ENCODE results near the gene DOCK6. TPM values are rescaled to one million over a fixed set of nuclear protein-coding genes. Genes with fewer than 3 reads are reported as not detected.

DOCK6 gene
- total and polyA plus RNA-seq, 2 of the 13 experiments (the other 11 are each of a cell fraction or from before 2014, with no cell fraction given) = 5.4 to 38.1 TPM

DNA sequence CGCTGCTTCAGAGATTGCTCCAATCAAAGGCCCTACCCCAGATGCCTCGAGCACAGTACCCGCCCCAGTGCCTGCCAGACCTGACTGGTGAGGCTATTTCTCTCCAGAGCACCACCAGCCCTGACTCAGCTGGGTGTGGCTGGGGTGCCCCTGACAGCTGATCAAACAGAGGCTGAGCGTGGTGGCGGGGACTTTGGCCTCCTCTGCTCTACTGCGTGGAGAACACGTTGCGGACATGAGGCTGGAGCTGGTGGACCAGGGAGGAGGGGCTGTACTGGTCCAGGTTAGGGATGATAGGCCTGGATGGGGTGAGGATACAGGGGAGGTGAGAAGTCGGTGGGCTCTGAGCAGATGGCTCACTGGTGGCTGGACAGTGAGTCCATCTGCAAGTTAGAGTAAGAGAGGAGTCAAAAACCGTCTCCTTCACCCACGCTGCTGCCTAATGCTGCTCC lies 3.5 kb upstream of the DOCK6 start (continued):
- 0 out of 2 replicates have a peak, but pooled peaks have one; percentile 38 for TF ChIP-seq ZBTB37 (CRISPR knock-in tag; IDR thresholded peaks at IDR 0.05)
- no peak for TF ChIP-seq ZNF251 (CRISPR knock-in tag; IDR thresholded peaks at IDR 0.05)
- TF ChIP-seq, protein P1, sequence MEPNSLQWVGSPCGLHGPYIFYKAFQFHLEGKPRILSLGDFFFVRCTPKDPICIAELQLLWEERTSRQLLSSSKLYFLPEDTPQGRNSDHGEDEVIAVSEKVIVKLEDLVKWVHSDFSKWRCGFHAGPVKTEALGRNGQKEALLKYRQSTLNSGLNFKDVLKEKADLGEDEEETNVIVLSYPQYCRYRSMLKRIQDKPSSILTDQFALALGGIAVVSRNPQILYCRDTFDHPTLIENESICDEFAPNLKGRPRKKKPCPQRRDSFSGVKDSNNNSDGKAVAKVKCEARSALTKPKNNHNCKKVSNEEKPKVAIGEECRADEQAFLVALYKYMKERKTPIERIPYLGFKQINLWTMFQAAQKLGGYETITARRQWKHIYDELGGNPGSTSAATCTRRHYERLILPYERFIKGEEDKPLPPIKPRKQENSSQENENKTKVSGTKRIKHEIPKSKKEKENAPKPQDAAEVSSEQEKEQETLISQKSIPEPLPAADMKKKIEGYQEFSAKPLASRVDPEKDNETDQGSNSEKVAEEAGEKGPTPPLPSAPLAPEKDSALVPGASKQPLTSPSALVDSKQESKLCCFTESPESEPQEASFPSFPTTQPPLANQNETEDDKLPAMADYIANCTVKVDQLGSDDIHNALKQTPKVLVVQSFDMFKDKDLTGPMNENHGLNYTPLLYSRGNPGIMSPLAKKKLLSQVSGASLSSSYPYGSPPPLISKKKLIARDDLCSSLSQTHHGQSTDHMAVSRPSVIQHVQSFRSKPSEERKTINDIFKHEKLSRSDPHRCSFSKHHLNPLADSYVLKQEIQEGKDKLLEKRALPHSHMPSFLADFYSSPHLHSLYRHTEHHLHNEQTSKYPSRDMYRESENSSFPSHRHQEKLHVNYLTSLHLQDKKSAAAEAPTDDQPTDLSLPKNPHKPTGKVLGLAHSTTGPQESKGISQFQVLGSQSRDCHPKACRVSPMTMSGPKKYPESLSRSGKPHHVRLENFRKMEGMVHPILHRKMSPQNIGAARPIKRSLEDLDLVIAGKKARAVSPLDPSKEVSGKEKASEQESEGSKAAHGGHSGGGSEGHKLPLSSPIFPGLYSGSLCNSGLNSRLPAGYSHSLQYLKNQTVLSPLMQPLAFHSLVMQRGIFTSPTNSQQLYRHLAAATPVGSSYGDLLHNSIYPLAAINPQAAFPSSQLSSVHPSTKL (CRISPR knock-in tag; IDR thresholded peaks at IDR 0.05) = peak; percentile 96
- peak; percentile 99 for TF ChIP-seq KDM6A (CRISPR knock-in tag; IDR thresholded peaks at IDR 0.05; ENCODE audit: low read depth)
- TF ChIP-seq POLR2AphosphoS2 (IDR thresholded peaks at IDR 0.05; ENCODE audit: low read depth, low read length) = no peak
- TF ChIP-seq ZNF331 (CRISPR knock-in tag; IDR thresholded peaks at IDR 0.05) = peak; percentile 94
- TF ChIP-seq ZNF816 (CRISPR knock-in tag; IDR thresholded peaks at IDR 0.05; ENCODE audit: borderline replicate concordance) = no peak
- no peak for TF ChIP-seq ZNF549 (CRISPR knock-in tag; IDR thresholded peaks at IDR 0.05)
- no peak for TF ChIP-seq GZF1 (CRISPR knock-in tag; IDR thresholded peaks at IDR 0.05)
- no peak for TF ChIP-seq CC2D1A (CRISPR knock-in tag; IDR thresholded peaks at IDR 0.05)
- no peak for TF ChIP-seq MTF2 (CRISPR knock-in tag; IDR thresholded peaks at IDR 0.05; ENCODE audit: borderline replicate concordance)
- no peak; the same call in 1 of the 2 replicates for TF ChIP-seq REXO4 (CRISPR knock-in tag; IDR thresholded peaks at IDR 0.05; ENCODE audit: borderline replicate concordance)
- peak; percentile 98 for TF ChIP-seq IRF2 (CRISPR knock-in tag; IDR thresholded peaks at IDR 0.05)
- no peak for TF ChIP-seq PRPF4 (IDR thresholded peaks at IDR 0.05; ENCODE audit: low read depth, low read length, poor library complexity, severe bottlenecking)
- TF ChIP-seq, protein P2, sequence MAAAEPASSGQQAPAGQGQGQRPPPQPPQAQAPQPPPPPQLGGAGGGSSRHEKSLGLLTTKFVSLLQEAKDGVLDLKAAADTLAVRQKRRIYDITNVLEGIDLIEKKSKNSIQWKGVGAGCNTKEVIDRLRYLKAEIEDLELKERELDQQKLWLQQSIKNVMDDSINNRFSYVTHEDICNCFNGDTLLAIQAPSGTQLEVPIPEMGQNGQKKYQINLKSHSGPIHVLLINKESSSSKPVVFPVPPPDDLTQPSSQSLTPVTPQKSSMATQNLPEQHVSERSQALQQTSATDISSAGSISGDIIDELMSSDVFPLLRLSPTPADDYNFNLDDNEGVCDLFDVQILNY (CRISPR knock-in tag; conservative IDR thresholded peaks at IDR 0.05) = no peak
- peak; percentile 97 for TF ChIP-seq HDAC2 (CRISPR knock-in tag; IDR thresholded peaks at IDR 0.05)
- peak; percentile 35; the same call in 1 of the 2 replicates for TF ChIP-seq SOX13 (IDR thresholded peaks at IDR 0.05)
- peak in 1 of 2 experiments; percentile 87; a peak in 2 of 4 replicates for TF ChIP-seq SOX13 (CRISPR knock-in tag; conservative IDR thresholded peaks at IDR 0.05 in 1 of 2, IDR thresholded peaks at IDR 0.05 in 1 of 2)
- TF ChIP-seq, protein P3, sequence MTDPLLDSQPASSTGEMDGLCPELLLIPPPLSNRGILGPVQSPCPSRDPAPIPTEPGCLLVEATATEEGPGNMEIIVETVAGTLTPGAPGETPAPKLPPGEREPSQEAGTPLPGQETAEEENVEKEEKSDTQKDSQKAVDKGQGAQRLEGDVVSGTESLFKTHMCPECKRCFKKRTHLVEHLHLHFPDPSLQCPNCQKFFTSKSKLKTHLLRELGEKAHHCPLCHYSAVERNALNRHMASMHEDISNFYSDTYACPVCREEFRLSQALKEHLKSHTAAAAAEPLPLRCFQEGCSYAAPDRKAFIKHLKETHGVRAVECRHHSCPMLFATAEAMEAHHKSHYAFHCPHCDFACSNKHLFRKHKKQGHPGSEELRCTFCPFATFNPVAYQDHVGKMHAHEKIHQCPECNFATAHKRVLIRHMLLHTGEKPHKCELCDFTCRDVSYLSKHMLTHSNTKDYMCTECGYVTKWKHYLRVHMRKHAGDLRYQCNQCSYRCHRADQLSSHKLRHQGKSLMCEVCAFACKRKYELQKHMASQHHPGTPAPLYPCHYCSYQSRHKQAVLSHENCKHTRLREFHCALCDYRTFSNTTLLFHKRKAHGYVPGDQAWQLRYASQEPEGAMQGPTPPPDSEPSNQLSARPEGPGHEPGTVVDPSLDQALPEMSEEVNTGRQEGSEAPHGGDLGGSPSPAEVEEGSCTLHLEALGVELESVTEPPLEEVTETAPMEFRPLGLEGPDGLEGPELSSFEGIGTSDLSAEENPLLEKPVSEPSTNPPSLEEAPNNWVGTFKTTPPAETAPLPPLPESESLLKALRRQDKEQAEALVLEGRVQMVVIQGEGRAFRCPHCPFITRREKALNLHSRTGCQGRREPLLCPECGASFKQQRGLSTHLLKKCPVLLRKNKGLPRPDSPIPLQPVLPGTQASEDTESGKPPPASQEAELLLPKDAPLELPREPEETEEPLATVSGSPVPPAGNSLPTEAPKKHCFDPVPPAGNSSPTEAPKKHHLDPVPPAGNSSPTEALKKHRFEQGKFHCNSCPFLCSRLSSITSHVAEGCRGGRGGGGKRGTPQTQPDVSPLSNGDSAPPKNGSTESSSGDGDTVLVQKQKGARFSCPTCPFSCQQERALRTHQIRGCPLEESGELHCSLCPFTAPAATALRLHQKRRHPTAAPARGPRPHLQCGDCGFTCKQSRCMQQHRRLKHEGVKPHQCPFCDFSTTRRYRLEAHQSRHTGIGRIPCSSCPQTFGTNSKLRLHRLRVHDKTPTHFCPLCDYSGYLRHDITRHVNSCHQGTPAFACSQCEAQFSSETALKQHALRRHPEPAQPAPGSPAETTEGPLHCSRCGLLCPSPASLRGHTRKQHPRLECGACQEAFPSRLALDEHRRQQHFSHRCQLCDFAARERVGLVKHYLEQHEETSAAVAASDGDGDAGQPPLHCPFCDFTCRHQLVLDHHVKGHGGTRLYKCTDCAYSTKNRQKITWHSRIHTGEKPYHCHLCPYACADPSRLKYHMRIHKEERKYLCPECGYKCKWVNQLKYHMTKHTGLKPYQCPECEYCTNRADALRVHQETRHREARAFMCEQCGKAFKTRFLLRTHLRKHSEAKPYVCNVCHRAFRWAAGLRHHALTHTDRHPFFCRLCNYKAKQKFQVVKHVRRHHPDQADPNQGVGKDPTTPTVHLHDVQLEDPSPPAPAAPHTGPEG (CRISPR knock-in tag; IDR thresholded peaks at IDR 0.05) = peak; percentile 87

Measured in HepG2 (cell line).